ENCODE data around the gene S100Z.

The S100Z gene

GRCh38 chr5:76954383-76954763 lies 104.6 kb downstream of the S100Z start:
- DNase-seq, result no peak

GRCh38 chr5:76956033-76956432 lies 106.2 kb downstream of the S100Z start:
- no peak for DNase-seq

DNA sequence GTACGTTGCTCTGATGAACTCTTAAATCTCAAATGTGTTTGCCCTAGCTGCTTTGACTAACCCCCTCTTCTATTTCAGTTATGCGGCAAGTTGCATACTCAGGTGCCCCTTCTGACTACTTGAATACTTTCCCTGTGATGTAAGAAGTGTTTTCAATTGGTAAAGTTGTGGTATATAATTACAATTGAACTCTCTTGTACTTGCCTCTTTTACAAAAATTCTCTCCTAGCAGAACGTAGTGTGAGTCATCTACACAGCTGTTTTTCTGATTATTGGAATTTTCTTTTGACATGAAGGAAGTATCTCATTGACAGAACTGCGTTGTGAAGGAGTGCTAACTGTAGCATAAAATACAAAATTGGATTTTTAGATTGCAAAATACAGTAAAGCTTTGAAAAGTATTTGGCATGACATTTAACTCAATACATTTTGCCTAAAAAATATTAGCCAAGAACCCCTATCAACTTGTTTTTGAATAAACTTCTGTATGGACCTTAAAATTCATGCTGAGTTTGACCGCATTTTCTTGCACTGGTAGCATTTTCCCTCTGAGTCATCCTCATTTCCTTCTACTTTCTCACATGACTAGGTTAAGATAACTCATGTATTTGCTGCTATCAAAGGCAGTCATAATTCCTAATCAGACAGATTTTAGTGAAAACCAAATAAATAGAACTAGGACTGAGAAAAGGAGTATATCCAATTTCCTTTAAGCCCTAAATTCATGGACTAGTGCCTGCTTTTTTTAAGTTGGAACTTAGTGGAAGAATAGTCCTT lies 109.4 kb downstream of the S100Z start:
- no peak for DNase-seq

- DNase-seq, result no peak
Observed at GRCh38 chr5:76960004-76960625, 110.3 kb downstream of the S100Z start.

DNA sequence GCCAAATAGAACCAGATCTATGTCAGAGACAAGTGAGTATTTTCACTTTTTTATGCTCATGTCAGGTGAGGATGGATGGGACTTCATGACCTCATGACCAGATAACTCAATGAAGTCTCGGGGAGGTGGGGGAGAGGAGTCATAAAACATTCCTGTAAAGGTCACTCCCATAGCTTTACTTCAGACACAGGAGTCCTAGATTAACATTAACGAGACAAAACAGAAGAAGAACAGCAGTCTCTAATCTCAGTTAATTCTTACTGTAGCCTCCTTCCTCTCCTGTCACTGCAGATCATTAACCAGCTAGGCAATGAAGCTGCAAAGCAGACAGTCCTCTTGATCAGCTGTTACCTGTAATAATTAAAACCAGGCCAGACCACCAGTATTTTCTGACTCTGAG lies 114.2 kb downstream of the S100Z start:
- no peak for DNase-seq

All from NCI-H748 treated with DMSO at 0.1 percent for 48 hours (cell line).